HepG2 (cell line): Measurements from ENCODE around the gene WIPF2. TPM values are rescaled to one million over a fixed set of nuclear protein-coding genes. Genes with fewer than 3 reads are reported as not detected.

Experiments used
- HDAC2 ChIP-seq: sonication (generic); formaldehyde crosslinking; IDR thresholded peaks from 2 replicates; pipeline ENCODE4 v1.4.0; 2020; ENCODE audit warnings: missing genetic modification reagents
- HOXA3 ChIP-seq: sonication (generic); formaldehyde crosslinking; IDR thresholded peaks from 2 replicates; pipeline ENCODE4 v1.5.0; 2020; ENCODE audit warnings: missing genetic modification reagents
- KDM4B ChIP-seq: sonication (generic); formaldehyde crosslinking; IDR thresholded peaks from 2 replicates; pipeline ENCODE4 v1.4.0; 2020; ENCODE audit warnings: missing genetic modification reagents
- NCOA1 ChIP-seq: sonication (generic); formaldehyde crosslinking; IDR thresholded peaks from 2 replicates; pipeline ENCODE4 v1.9.0; 2021; ENCODE audit warnings: missing genetic modification reagents
- NFKB2 ChIP-seq: sonication (generic); formaldehyde crosslinking; IDR thresholded peaks from 2 replicates; pipeline ENCODE4 v1.4.0; 2020; ENCODE audit warnings: missing genetic modification reagents, borderline replicate concordance
- NFYB ChIP-seq: sonication (generic); formaldehyde crosslinking; IDR thresholded peaks from 2 replicates; pipeline ENCODE4 v1.4.0; 2020; ENCODE audit warnings: missing genetic modification reagents
- NR2F6 ChIP-seq, 2 experiments: IDR thresholded peaks; 2 replicates each; pipeline ENCODE4 v1.6.1; 2016; ENCODE audit warnings: antibody characterized with exemption in 1 of 2, mild to moderate bottlenecking in 1 of 2
- PHF8 ChIP-seq: sonication (generic); formaldehyde crosslinking; IDR thresholded peaks from 2 replicates; pipeline ENCODE4 v1.5.0; 2020; ENCODE audit warnings: missing genetic modification reagents
- POLR2AphosphoS2 ChIP-seq: IDR thresholded peaks from 2 replicates; pipeline ENCODE4 v1.6.1; 2011; ENCODE audit warnings: low read depth, low read length, improper control_type of control experiment
- PPARG ChIP-seq: conservative IDR thresholded peaks from 2 replicates; pipeline ENCODE4 v1.6.1; 2016; ENCODE audit warnings: missing biosample characterization, missing genetic modification reagents
- RBAK ChIP-seq: sonication (generic); formaldehyde crosslinking; IDR thresholded peaks from 2 replicates; pipeline ENCODE4 v1.5.1; 2020; ENCODE audit warnings: mild to moderate bottlenecking, missing genetic modification reagents
- SALL1 ChIP-seq: sonication (generic); formaldehyde crosslinking; IDR thresholded peaks from 2 replicates; pipeline ENCODE4 v1.8.0; 2022; ENCODE audit warnings: mild to moderate bottlenecking, missing genetic modification reagents
- SIN3B ChIP-seq: fragments of 150-350 bp; IDR thresholded peaks from 2 replicates; pipeline ENCODE4 v1.6.1; 2014; ENCODE audit warnings: low read length
- TBP ChIP-seq: sonication (generic); formaldehyde crosslinking; IDR thresholded peaks from 2 replicates; pipeline ENCODE4 v1.5.0; 2020; ENCODE audit warnings: missing genetic modification reagents
- TSC22D2 ChIP-seq: sonication (generic); formaldehyde crosslinking; IDR thresholded peaks from 2 replicates; pipeline ENCODE4 v1.5.1; 2020; ENCODE audit warnings: missing genetic modification reagents, mild to moderate bottlenecking, borderline replicate concordance
- XRCC5 ChIP-seq: fragments of 200-400 bp; formaldehyde crosslinking; optimal IDR thresholded peaks from 2 replicates; pipeline ENCODE3; 2017; ENCODE audit warnings: mild to moderate bottlenecking, low read length
- ZNF30 ChIP-seq: sonication (generic); formaldehyde crosslinking; IDR thresholded peaks from 2 replicates; pipeline ENCODE4 v1.5.0; 2020; ENCODE audit warnings: mild to moderate bottlenecking, missing genetic modification reagents
- ZNF552 ChIP-seq: sonication (generic); formaldehyde crosslinking; IDR thresholded peaks from 2 replicates; pipeline ENCODE4 v1.9.0; 2022; ENCODE audit warnings: missing genetic modification reagents, mild to moderate bottlenecking, borderline replicate concordance
- ZNF577 ChIP-seq: sonication (generic); formaldehyde crosslinking; IDR thresholded peaks from 2 replicates; pipeline ENCODE4 v1.4.0; 2020; ENCODE audit warnings: mild to moderate bottlenecking, low read depth, missing genetic modification reagents, borderline replicate concordance
- ZNF616 ChIP-seq: sonication (generic); formaldehyde crosslinking; IDR thresholded peaks from 2 replicates; pipeline ENCODE4 v1.5.0; 2020; ENCODE audit warnings: low read depth, mild to moderate bottlenecking, missing genetic modification reagents
- ZNF720 ChIP-seq: sonication (generic); formaldehyde crosslinking; IDR thresholded peaks from 2 replicates; pipeline ENCODE4 v1.4.0; 2020; ENCODE audit warnings: missing genetic modification reagents
- ZNF746 ChIP-seq: sonication (generic); formaldehyde crosslinking; IDR thresholded peaks from 2 replicates; pipeline ENCODE4 v1.8.0; 2022; ENCODE audit warnings: mild to moderate bottlenecking, missing genetic modification reagents
- polyA plus RNA-seq, 8 experiments: library from polyadenylated mRNA; depleted of rRNA in 3 of 8; stranded (reverse) in 7 of 8; unstranded in 1 of 8; fragments of >200 nt; fragmentation: Illumina TruSeq in 4 of 8; extraction: Trizol in 4 of 8; gene quantifications; 2 replicates each; pipeline versions ENCODE4 v1.2.1 to v1.2.3, GENCODE V29; 2011 to 2016; ENCODE audit warnings: low read depth in 4 of 8, missing spikeins in 1 of 8, mixed read lengths in 1 of 8; ENCODE audit not compliant: insufficient read depth in 1 of 8
- total RNA-seq, 5 experiments: library from RNA; depleted of rRNA; stranded (reverse); fragments of >200 nt; fragmentation: Illumina TruSeq; extraction: Trizol; gene quantifications; 2 replicates each; pipeline ENCODE4 v1.2.3, GENCODE V29; 2016; ENCODE audit warnings: low read depth in 1 of 5
- TF ChIP-seq, protein P1 (sequence below): sonication (generic); formaldehyde crosslinking; IDR thresholded peaks from 2 replicates; pipeline ENCODE4 v1.5.1; 2020; ENCODE audit warnings: mild to moderate bottlenecking, missing genetic modification reagents, moderate library complexity
- TF ChIP-seq, protein P2 (sequence below): sonication (generic); formaldehyde crosslinking; IDR thresholded peaks from 2 replicates; pipeline ENCODE4 v1.8.0; 2022; ENCODE audit warnings: missing genetic modification reagents, low read depth, mild to moderate bottlenecking, borderline replicate concordance
- TF ChIP-seq, protein P3 (sequence below), 2 experiments: sonication (generic) in 1 of 2; formaldehyde crosslinking in 1 of 2; IDR thresholded peaks; 2 replicates each; pipeline versions ENCODE4 v1.4.0 to v1.6.1; 2018 to 2020; ENCODE audit warnings: missing genetic modification reagents in 2 of 2, borderline replicate concordance in 1 of 2, low read depth in 1 of 2, mild to moderate bottlenecking in 1 of 2, missing biosample characterization in 1 of 2

WIPF2 gene
- total and polyA plus RNA-seq, 2 of the 13 experiments (the other 11 are each of a cell fraction or from before 2014, with no cell fraction given) = 7.2 to 10.8 TPM

DNA sequence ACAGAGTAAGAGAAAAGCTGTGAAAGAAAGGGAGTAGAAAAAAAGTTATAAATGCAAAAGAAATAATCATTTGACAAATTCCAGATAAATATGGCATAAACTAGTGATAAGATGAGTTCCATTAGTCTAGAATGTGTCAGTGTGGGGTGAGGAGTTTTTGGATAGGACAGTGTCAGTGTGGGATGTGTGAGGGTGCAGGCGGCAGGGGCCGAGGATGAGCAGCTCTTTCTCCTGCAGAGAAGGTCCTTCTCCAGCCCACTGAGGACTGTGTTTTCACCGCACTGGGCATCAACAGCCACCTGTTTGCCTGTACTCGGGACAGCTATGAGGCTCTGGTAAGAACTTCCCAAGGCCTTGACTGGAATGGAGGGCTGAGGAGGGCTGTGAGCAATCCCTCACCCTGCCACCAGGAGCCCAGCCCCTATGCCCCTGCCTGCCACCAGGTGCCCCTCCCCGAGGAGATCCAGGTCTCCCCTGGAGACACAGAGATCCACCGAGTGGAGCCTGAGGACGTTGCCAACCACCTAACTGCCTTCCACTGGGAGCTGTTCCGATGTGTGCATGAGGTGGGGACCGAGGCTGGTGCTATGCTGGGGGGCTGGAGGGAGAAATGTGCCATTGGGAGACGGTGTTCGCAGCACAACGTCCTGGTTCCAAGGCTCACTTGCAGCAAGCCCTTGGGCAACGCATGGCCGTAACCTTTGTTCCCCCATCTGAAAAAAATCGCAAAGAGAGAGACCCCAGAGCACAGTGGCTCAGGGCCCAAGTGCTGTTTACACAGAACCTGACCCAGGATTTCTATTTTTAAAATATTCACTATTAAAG, 28.7 kb upstream of the WIPF2 start (continued):
- TF ChIP-seq, protein P1, sequence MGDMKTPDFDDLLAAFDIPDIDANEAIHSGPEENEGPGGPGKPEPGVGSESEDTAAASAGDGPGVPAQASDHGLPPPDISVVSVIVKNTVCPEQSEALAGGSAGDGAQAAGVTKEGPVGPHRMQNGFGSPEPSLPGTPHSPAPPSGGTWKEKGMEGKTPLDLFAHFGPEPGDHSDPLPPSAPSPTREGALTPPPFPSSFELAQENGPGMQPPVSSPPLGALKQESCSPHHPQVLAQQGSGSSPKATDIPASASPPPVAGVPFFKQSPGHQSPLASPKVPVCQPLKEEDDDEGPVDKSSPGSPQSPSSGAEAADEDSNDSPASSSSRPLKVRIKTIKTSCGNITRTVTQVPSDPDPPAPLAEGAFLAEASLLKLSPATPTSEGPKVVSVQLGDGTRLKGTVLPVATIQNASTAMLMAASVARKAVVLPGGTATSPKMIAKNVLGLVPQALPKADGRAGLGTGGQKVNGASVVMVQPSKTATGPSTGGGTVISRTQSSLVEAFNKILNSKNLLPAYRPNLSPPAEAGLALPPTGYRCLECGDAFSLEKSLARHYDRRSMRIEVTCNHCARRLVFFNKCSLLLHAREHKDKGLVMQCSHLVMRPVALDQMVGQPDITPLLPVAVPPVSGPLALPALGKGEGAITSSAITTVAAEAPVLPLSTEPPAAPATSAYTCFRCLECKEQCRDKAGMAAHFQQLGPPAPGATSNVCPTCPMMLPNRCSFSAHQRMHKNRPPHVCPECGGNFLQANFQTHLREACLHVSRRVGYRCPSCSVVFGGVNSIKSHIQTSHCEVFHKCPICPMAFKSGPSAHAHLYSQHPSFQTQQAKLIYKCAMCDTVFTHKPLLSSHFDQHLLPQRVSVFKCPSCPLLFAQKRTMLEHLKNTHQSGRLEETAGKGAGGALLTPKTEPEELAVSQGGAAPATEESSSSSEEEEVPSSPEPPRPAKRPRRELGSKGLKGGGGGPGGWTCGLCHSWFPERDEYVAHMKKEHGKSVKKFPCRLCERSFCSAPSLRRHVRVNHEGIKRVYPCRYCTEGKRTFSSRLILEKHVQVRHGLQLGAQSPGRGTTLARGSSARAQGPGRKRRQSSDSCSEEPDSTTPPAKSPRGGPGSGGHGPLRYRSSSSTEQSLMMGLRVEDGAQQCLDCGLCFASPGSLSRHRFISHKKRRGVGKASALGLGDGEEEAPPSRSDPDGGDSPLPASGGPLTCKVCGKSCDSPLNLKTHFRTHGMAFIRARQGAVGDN (CRISPR knock-in tag) = peak; percentile 63
- TF ChIP-seq SALL1 (CRISPR knock-in tag) = peak; percentile 67
- TF ChIP-seq, protein P2, sequence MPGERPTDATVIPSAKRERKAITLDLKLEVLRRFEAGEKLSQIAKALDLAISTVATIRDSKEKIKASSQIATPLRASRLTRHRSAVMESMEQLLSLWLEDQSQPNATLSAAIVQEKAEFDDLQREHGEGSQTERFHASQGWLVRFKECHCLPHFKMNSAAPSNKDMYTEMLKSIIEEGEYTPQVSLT (CRISPR knock-in tag) = no peak
- peak; percentile 90 for TF ChIP-seq XRCC5
- peak; percentile 40; the same call in 1 of the 2 replicates for TF ChIP-seq HOXA3 (CRISPR knock-in tag)
- no peak for TF ChIP-seq RBAK (CRISPR knock-in tag)
- TF ChIP-seq SIN3B = no peak
- TF ChIP-seq NR2F6 (IDR thresholded peaks at IDR 0.05) = 0 out of 2 replicates have a peak, but pooled peaks have one; percentile 10
- no peak for TF ChIP-seq NR2F6 (CRISPR knock-in tag; IDR thresholded peaks at IDR 0.05)
- TF ChIP-seq NFKB2 = peak; percentile 66; the same call in 1 of the 2 replicates
- peak; percentile 86; the same call in 1 of the 2 replicates for TF ChIP-seq NCOA1 (CRISPR knock-in tag)
- no peak for TF ChIP-seq ZNF552 (CRISPR knock-in tag)
- no peak for TF ChIP-seq ZNF30 (CRISPR knock-in tag)
- no peak for TF ChIP-seq POLR2AphosphoS2
- peak; percentile 44; the same call in 1 of the 2 replicates for TF ChIP-seq KDM4B (CRISPR knock-in tag)
- no peak for TF ChIP-seq NFYB (CRISPR knock-in tag)
- no peak for TF ChIP-seq ZNF616 (CRISPR knock-in tag)
- TF ChIP-seq ZNF746 (CRISPR knock-in tag) = 0 out of 2 replicates have a peak, but pooled peaks have one; percentile 11
- TF ChIP-seq PPARG (CRISPR knock-in tag) = peak; percentile 12; the same call in 1 of the 2 replicates
- no peak for TF ChIP-seq TSC22D2 (CRISPR knock-in tag)
- no peak for TF ChIP-seq TBP (CRISPR knock-in tag)
- TF ChIP-seq ZNF720 = 0 out of 2 replicates have a peak, but pooled peaks have one; percentile 31
- TF ChIP-seq ZNF577 (CRISPR knock-in tag) = no peak
- TF ChIP-seq, protein P3, sequence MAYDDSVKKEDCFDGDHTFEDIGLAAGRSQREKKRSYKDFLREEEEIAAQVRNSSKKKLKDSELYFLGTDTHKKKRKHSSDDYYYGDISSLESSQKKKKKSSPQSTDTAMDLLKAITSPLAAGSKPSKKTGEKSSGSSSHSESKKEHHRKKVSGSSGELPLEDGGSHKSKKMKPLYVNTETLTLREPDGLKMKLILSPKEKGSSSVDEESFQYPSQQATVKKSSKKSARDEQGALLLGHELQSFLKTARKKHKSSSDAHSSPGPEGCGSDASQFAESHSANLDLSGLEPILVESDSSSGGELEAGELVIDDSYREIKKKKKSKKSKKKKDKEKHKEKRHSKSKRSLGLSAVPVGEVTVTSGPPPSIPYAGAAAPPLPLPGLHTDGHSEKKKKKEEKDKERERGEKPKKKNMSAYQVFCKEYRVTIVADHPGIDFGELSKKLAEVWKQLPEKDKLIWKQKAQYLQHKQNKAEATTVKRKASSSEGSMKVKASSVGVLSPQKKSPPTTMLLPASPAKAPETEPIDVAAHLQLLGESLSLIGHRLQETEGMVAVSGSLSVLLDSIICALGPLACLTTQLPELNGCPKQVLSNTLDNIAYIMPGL (CRISPR knock-in tag; IDR thresholded peaks at IDR 0.05; ENCODE audit: borderline replicate concordance in 1 of 2, low read depth in 1 of 2) = peak; percentile 40 to 86; a peak in 3 of 4 replicates
- TF ChIP-seq PHF8 = no peak
- 0 out of 2 replicates have a peak, but pooled peaks have one; percentile 31 for TF ChIP-seq HDAC2
